GM12875 (cell line): ENCODE results near the gene AK4.
"Not testable (repeated sequence)": the region's sequence is repeated elsewhere in the genome, so short reads cannot be mapped to it uniquely, and the experiment has no call there.

Experiments
- H3K4me3 ChIP-seq: one replicate; pipeline ENCODE4 v1.5.1; 2011; ENCODE audit warnings: low read depth, low read length, control low read depth
- CTCF ChIP-seq: IDR thresholded peaks from 2 replicates; pipeline ENCODE4 v1.5.1; 2011; ENCODE audit warnings: low read depth, mild to moderate bottlenecking, control low read depth, inconsistent platforms, low read length, moderate library complexity, borderline replicate concordance; ENCODE audit not compliant: insufficient read depth

AK4 gene

GRCh38 chr1:65113298-65113697 is 34.7 kb upstream of the AK4 start:
- no peak overlapping the region for H3K4me3 ChIP-seq
- TF ChIP-seq CTCF: no peak

GRCh38 chr1:65114322-65114721 is 33.7 kb upstream of the AK4 start:
- no peak overlapping the region for H3K4me3 ChIP-seq
- TF ChIP-seq CTCF: no peak

- no peak for TF ChIP-seq CTCF
- H3K4me3 ChIP-seq: no peak overlapping the region
These were observed 28.1 kb upstream of the AK4 start for GRCh38 chr1:65119951-65120350.

- not testable (repeated sequence) for H3K4me3 ChIP-seq
These were observed 18.9 kb upstream of the AK4 start for GRCh38 chr1:65129104-65129503.

- no peak overlapping the region for H3K4me3 ChIP-seq
- TF ChIP-seq CTCF: no peak
These were observed 9.5 kb upstream of the AK4 start for GRCh38 chr1:65138524-65138923.

- not testable (repeated sequence) for H3K4me3 ChIP-seq
These were observed 8.2 kb upstream of the AK4 start for GRCh38 chr1:65139793-65140192.

GRCh38 chr1:65141394-65141793 is 6.6 kb upstream of the AK4 start:
- H3K4me3 ChIP-seq: no peak overlapping the region
- no peak for TF ChIP-seq CTCF

- TF ChIP-seq CTCF: no peak
- H3K4me3 ChIP-seq: no peak overlapping the region
These were observed 6.1 kb upstream of the AK4 start for GRCh38 chr1:65141918-65142317.

- H3K4me3 ChIP-seq: not testable (repeated sequence)
These were observed 4.8 kb upstream of the AK4 start for GRCh38 chr1:65143112-65143658.
